SK-N-SH treated with all-trans-retinoic acid at 6 μM for 48 hours (cell line): Measurements from ENCODE around the gene TTLL8.

ENCODE experiments used
- ATAC-seq: fragments of 200-7000 bp; cut with Tn5 transposase; 3 replicates; pipeline ENCODE4 v1.9.1; 2020; ENCODE audit warnings: mild to moderate bottlenecking, moderate library complexity
- ARNTL ChIP-seq: fragments of 450-650 bp; formaldehyde crosslinking; IDR thresholded peaks from 2 replicates; pipeline ENCODE4 v1.5.0; 2020; ENCODE audit warnings: low read depth, mild to moderate bottlenecking, moderate library complexity, borderline replicate concordance
- CSDC2 ChIP-seq: fragments of 250-450 bp; sonication (Bioruptor Pico); IDR thresholded peaks from 2 replicates; pipeline ENCODE4 v1.5.0; 2020; ENCODE audit warnings: mild to moderate bottlenecking, moderate library complexity
- ESRRG ChIP-seq: fragments of 250-450 bp; sonication (Bioruptor Pico); IDR thresholded peaks from 2 replicates; pipeline ENCODE4 v1.6.1; 2021; ENCODE audit warnings: mild to moderate bottlenecking
- GLIS3 ChIP-seq: fragments of 250-450 bp; sonication (Bioruptor Pico); IDR thresholded peaks from 2 replicates; pipeline ENCODE4 v1.5.0; 2020; ENCODE audit warnings: mild to moderate bottlenecking, moderate library complexity
- OSR1 ChIP-seq: fragments of 250-450 bp; sonication (Bioruptor Pico); IDR thresholded peaks from 2 replicates; pipeline ENCODE4 v1.8.0; 2022; ENCODE audit warnings: moderate library complexity, mild to moderate bottlenecking, inconsistent platforms
- PATZ1 ChIP-seq: fragments of 250-450 bp; sonication (Bioruptor Pico); IDR thresholded peaks from 2 replicates; pipeline ENCODE4 v1.8.0; 2020; ENCODE audit warnings: mild to moderate bottlenecking, moderate library complexity, borderline replicate concordance
- PPARA ChIP-seq: fragments of 250-450 bp; sonication (Bioruptor Pico); IDR thresholded peaks from 2 replicates; pipeline ENCODE4 v1.5.0; 2020; ENCODE audit warnings: mild to moderate bottlenecking, borderline replicate concordance
- RARB ChIP-seq: fragments of 250-450 bp; sonication (Bioruptor Pico); IDR thresholded peaks from 2 replicates; pipeline ENCODE4 v1.8.0; 2021; ENCODE audit warnings: mild to moderate bottlenecking, moderate library complexity
- SNAI2 ChIP-seq: fragments of 250-450 bp; sonication (Bioruptor Pico); IDR thresholded peaks from 2 replicates; pipeline ENCODE4 v1.5.0; 2020; ENCODE audit warnings: mild to moderate bottlenecking, moderate library complexity
- TCF4 ChIP-seq: fragments of 250-450 bp; sonication (Bioruptor Pico); IDR thresholded peaks from 2 replicates; pipeline ENCODE4 v1.8.0; 2021; ENCODE audit warnings: mild to moderate bottlenecking, moderate library complexity, borderline replicate concordance
- TOX ChIP-seq: fragments of 250-450 bp; sonication (Bioruptor Pico); IDR thresholded peaks from 2 replicates; pipeline ENCODE4 v1.8.0; 2021; ENCODE audit warnings: mild to moderate bottlenecking, moderate library complexity, borderline replicate concordance
- ZC3H10 ChIP-seq: fragments of 250-450 bp; sonication (Bioruptor Pico); IDR thresholded peaks from 2 replicates; pipeline ENCODE4 v1.5.1; 2021; ENCODE audit warnings: mild to moderate bottlenecking, moderate library complexity
- ZFP3 ChIP-seq: fragments of 250-450 bp; sonication (Bioruptor Pico); IDR thresholded peaks from 2 replicates; pipeline ENCODE4 v1.5.0; 2020; ENCODE audit warnings: mild to moderate bottlenecking, moderate library complexity
- ZFP30 ChIP-seq: fragments of 450-650 bp; formaldehyde crosslinking; IDR thresholded peaks from 2 replicates; pipeline ENCODE4 v1.5.0; 2022; ENCODE audit warnings: mild to moderate bottlenecking, moderate library complexity
- ZNF565 ChIP-seq: fragments of 450-650 bp; formaldehyde crosslinking; conservative IDR thresholded peaks from 2 replicates; pipeline ENCODE4 v1.5.0; 2020; ENCODE audit warnings: low read depth, mild to moderate bottlenecking, moderate library complexity
- ZNF70 ChIP-seq: fragments of 450-650 bp; formaldehyde crosslinking; IDR thresholded peaks from 2 replicates; pipeline ENCODE4 v1.5.0; 2020; ENCODE audit warnings: mild to moderate bottlenecking, moderate library complexity
- ZNF8 ChIP-seq: fragments of 450-650 bp; formaldehyde crosslinking; IDR thresholded peaks from 2 replicates; pipeline ENCODE4 v1.5.0; 2020; ENCODE audit warnings: mild to moderate bottlenecking, moderate library complexity
- TF ChIP-seq, protein P1 (sequence below): fragments of 250-450 bp; sonication (Bioruptor Pico); IDR thresholded peaks from 2 replicates; pipeline ENCODE4 v1.5.1; 2020; ENCODE audit warnings: low read depth, mild to moderate bottlenecking, moderate library complexity
- TF ChIP-seq, protein P2 (sequence below): fragments of 250-450 bp; sonication (Bioruptor Pico); IDR thresholded peaks from 2 replicates; pipeline ENCODE4 v1.8.0; 2021; ENCODE audit warnings: low read depth, mild to moderate bottlenecking, moderate library complexity, borderline replicate concordance
- TF ChIP-seq, protein P3 (sequence below): fragments of 250-450 bp; sonication (Bioruptor Pico); IDR thresholded peaks from 2 replicates; pipeline ENCODE4 v1.5.0; 2020; ENCODE audit warnings: mild to moderate bottlenecking, moderate library complexity
- TF ChIP-seq, protein P4 (sequence below): fragments of 250-450 bp; sonication (Bioruptor Pico); IDR thresholded peaks from 2 replicates; pipeline ENCODE4 v1.5.1; 2021; ENCODE audit warnings: mild to moderate bottlenecking, moderate library complexity

TTLL8 gene

GRCh38 chr22:50084080-50084477 is 26.0 kb upstream of the TTLL8 start:
- ATAC-seq: no peak
- TF ChIP-seq ZNF565: no peak
- TF ChIP-seq ARNTL (CRISPR knock-in tag): no peak
- no peak for TF ChIP-seq SNAI2 (CRISPR knock-in tag)
- TF ChIP-seq ESRRG (CRISPR knock-in tag): no peak
- no peak for TF ChIP-seq ZFP3
- TF ChIP-seq TOX (CRISPR knock-in tag): no peak
- TF ChIP-seq CSDC2 (CRISPR knock-in tag): no peak
- TF ChIP-seq, protein P1, sequence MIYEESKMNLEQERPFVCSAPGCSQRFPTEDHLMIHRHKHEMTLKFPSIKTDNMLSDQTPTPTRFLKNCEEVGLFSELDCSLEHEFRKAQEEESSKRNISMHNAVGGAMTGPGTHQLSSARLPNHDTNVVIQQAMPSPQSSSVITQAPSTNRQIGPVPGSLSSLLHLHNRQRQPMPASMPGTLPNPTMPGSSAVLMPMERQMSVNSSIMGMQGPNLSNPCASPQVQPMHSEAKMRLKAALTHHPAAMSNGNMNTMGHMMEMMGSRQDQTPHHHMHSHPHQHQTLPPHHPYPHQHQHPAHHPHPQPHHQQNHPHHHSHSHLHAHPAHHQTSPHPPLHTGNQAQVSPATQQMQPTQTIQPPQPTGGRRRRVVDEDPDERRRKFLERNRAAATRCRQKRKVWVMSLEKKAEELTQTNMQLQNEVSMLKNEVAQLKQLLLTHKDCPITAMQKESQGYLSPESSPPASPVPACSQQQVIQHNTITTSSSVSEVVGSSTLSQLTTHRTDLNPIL (CRISPR knock-in tag): no peak
- TF ChIP-seq RARB: no peak
- TF ChIP-seq ZNF8 (CRISPR knock-in tag): no peak
- TF ChIP-seq GLIS3 (CRISPR knock-in tag): no peak
- TF ChIP-seq, protein P2, sequence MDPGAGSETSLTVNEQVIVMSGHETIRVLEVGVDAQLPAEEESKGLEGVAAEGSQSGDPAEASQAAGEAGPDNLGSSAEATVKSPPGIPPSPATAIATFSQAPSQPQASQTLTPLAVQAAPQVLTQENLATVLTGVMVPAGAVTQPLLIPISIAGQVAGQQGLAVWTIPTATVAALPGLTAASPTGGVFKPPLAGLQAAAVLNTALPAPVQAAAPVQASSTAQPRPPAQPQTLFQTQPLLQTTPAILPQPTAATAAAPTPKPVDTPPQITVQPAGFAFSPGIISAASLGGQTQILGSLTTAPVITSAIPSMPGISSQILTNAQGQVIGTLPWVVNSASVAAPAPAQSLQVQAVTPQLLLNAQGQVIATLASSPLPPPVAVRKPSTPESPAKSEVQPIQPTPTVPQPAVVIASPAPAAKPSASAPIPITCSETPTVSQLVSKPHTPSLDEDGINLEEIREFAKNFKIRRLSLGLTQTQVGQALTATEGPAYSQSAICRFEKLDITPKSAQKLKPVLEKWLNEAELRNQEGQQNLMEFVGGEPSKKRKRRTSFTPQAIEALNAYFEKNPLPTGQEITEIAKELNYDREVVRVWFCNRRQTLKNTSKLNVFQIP: no peak
- no peak for TF ChIP-seq OSR1 (CRISPR knock-in tag)
- no peak for TF ChIP-seq ZC3H10 (CRISPR knock-in tag)
- TF ChIP-seq ZNF70: no peak
- TF ChIP-seq, protein P3, sequence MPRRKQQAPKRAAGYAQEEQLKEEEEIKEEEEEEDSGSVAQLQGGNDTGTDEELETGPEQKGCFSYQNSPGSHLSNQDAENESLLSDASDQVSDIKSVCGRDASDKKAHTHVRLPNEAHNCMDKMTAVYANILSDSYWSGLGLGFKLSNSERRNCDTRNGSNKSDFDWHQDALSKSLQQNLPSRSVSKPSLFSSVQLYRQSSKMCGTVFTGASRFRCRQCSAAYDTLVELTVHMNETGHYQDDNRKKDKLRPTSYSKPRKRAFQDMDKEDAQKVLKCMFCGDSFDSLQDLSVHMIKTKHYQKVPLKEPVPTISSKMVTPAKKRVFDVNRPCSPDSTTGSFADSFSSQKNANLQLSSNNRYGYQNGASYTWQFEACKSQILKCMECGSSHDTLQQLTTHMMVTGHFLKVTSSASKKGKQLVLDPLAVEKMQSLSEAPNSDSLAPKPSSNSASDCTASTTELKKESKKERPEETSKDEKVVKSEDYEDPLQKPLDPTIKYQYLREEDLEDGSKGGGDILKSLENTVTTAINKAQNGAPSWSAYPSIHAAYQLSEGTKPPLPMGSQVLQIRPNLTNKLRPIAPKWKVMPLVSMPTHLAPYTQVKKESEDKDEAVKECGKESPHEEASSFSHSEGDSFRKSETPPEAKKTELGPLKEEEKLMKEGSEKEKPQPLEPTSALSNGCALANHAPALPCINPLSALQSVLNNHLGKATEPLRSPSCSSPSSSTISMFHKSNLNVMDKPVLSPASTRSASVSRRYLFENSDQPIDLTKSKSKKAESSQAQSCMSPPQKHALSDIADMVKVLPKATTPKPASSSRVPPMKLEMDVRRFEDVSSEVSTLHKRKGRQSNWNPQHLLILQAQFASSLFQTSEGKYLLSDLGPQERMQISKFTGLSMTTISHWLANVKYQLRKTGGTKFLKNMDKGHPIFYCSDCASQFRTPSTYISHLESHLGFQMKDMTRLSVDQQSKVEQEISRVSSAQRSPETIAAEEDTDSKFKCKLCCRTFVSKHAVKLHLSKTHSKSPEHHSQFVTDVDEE (CRISPR knock-in tag): no peak
- TF ChIP-seq PPARA (CRISPR knock-in tag): no peak
- TF ChIP-seq TCF4 (CRISPR knock-in tag): no peak
- TF ChIP-seq ZFP30 (CRISPR knock-in tag): no peak
- TF ChIP-seq PATZ1 (CRISPR knock-in tag): no peak

- TF ChIP-seq ZFP3: no peak
- TF ChIP-seq, protein P4, sequence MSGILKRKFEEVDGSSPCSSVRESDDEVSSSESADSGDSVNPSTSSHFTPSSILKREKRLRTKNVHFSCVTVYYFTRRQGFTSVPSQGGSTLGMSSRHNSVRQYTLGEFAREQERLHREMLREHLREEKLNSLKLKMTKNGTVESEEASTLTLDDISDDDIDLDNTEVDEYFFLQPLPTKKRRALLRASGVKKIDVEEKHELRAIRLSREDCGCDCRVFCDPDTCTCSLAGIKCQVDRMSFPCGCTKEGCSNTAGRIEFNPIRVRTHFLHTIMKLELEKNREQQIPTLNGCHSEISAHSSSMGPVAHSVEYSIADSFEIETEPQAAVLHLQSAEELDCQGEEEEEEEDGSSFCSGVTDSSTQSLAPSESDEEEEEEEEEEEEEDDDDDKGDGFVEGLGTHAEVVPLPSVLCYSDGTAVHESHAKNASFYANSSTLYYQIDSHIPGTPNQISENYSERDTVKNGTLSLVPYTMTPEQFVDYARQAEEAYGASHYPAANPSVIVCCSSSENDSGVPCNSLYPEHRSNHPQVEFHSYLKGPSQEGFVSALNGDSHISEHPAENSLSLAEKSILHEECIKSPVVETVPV (CRISPR knock-in tag): no peak
- no peak for TF ChIP-seq ARNTL (CRISPR knock-in tag)
- TF ChIP-seq GLIS3 (CRISPR knock-in tag): no peak
- TF ChIP-seq RARB: no peak
- TF ChIP-seq ZNF8 (CRISPR knock-in tag): no peak
- TF ChIP-seq, protein P2: no peak
- no peak for ATAC-seq
Observed at GRCh38 chr22:50083462-50084079, 25.5 kb upstream of the TTLL8 start.
